22Rv1 (cell line): ENCODE measurements around the gene YPEL5.

ENCODE experiments used
- H3K27ac ChIP-seq: fragments of 450-650 bp; 2 replicates; pipeline ENCODE4 v1.5.1; 2017
- ZFX ChIP-seq: fragments of 450-650 bp; IDR thresholded peaks from 2 replicates; pipeline ENCODE4 v1.6.1; 2017; ENCODE audit warnings: antibody characterized with exemption, borderline replicate concordance
- TF ChIP-seq, protein P1 (sequence below): fragments of 450-650 bp; IDR thresholded peaks from 2 replicates; pipeline ENCODE4 v1.5.1; 2017; ENCODE audit warnings: mild to moderate bottlenecking

YPEL5 gene

GRCh38 chr2:30194421-30194820, 47.6 kb downstream of the YPEL5 start:
- H3K27ac ChIP-seq, result no peak overlapping the region
- TF ChIP-seq, protein P1, sequence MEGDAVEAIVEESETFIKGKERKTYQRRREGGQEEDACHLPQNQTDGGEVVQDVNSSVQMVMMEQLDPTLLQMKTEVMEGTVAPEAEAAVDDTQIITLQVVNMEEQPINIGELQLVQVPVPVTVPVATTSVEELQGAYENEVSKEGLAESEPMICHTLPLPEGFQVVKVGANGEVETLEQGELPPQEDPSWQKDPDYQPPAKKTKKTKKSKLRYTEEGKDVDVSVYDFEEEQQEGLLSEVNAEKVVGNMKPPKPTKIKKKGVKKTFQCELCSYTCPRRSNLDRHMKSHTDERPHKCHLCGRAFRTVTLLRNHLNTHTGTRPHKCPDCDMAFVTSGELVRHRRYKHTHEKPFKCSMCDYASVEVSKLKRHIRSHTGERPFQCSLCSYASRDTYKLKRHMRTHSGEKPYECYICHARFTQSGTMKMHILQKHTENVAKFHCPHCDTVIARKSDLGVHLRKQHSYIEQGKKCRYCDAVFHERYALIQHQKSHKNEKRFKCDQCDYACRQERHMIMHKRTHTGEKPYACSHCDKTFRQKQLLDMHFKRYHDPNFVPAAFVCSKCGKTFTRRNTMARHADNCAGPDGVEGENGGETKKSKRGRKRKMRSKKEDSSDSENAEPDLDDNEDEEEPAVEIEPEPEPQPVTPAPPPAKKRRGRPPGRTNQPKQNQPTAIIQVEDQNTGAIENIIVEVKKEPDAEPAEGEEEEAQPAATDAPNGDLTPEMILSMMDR, result no peak
- no peak for TF ChIP-seq ZFX

GRCh38 chr2:30195016-30195415, 48.2 kb downstream of the YPEL5 start:
- TF ChIP-seq ZFX, result no peak
- TF ChIP-seq, protein P1, result no peak
- H3K27ac ChIP-seq, result no peak overlapping the region

DNA sequence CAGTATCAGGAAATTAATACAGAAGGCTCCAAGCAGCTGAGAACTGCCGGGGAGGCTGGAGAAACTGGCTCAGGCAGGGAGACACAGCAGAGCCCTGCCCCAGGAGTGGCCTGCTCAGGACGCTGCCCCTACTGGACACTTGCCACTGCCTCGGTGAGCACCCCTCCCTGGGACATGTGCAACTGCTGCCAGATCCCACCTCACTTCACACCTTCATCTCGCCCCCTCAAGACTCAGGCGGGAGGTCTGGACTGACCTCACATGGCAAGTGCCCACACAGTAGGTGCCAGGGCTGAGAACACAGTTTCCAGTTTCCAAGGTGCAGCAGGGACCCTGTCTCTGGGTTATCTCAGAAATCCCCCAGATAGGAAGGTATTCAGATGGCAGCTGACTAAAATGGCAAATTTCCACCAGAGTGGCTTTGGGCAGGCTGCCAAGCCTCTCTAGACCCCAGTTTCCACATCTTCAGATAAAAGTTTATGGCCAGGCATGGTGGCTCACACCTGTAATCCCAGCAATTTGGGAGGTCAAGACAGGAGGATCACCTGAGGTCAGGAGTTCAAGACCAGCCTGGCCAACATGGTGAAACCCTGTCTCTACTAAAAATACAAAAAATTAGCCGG, 50.9 kb downstream of the YPEL5 start:
- no peak overlapping the region for H3K27ac ChIP-seq
- TF ChIP-seq ZFX, result no peak
- TF ChIP-seq, protein P1, result no peak

- no peak overlapping the region for H3K27ac ChIP-seq
- TF ChIP-seq, protein P1, result no peak
- TF ChIP-seq ZFX, result no peak
Measured at GRCh38 chr2:30201990-30202389, 55.2 kb downstream of the YPEL5 start.

- H3K27ac ChIP-seq, result no peak overlapping the region
- no peak for TF ChIP-seq ZFX
- TF ChIP-seq, protein P1, result no peak
Measured at GRCh38 chr2:30203156-30203555, 56.3 kb downstream of the YPEL5 start.

DNA sequence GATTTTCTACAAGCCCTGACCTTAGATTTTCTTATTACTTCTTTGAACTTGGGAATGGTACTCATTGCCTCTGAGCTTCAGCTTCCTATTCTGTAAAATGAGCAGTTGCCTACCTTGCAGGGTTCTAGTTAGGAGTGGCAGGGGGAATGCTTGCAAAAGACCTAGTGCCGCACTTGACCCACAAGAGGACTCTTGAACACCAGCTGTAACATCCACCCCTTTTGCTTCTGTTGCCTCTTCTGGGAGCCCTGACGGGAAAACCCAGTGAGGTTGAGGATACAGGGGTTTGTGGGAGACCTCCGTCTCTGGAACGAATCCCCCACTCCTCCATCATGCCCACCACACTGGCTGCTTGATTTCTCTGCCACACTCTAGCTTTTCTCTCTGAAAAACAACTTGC, 57.5 kb downstream of the YPEL5 start:
- no peak overlapping the region for H3K27ac ChIP-seq
- no peak for TF ChIP-seq ZFX
- TF ChIP-seq, protein P1, result no peak

DNA sequence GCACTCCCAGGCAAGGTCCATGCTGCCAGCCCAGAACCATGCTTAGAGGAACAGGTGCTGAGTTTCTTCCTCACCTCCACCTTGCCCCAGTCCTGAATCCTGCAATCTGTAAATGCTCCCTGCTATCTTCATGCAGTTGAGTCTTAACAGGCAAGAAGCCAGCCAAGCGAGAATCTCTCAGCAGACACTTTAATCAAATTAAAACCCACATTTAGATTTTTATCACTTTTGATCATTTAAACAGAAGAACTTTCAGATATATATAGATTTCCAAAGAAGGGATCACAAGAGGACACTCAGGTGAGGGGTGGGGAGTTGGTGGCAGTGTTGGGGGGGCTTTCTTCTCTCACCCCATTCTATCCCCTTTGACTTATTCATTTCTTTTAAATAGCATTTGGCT, 58.6 kb downstream of the YPEL5 start:
- TF ChIP-seq, protein P1, result no peak
- no peak for TF ChIP-seq ZFX
- no peak overlapping the region for H3K27ac ChIP-seq
